ENCODE results near the gene B3GNT5. TPM values are rescaled to one million over a fixed set of nuclear protein-coding genes. Genes with fewer than 3 reads are reported as not detected.

The B3GNT5 gene
- total and polyA plus RNA-seq, 2 donors (not counting 1 experiment from before 2014, with no cell fraction given) = 0.07 to 0.37 TPM

- Mint-ChIP-seq H3K4me3 (no peak overlapping the region), H3K4me1 (no peaks in the 10 kb centered on the region), H3K9me3 (ENCODE audit: insufficient read depth) (no peaks in the 10 kb centered on the region), H3K27ac (no peak overlapping the region), H3K27me3 (peaks cover 13% of the 10 kb centered on the region)
- Histone ChIP-seq H2AFZ (ENCODE audit: insufficient read depth, low read depth, low read length, poor library complexity, severe bottlenecking) (no peak overlapping the region), H3K79me2 (ENCODE audit: control insufficient read depth, insufficient read depth, low read length) (no peaks in the 10 kb centered on the region), H3K27ac (ENCODE audit: low read length in 2 of 2) (no peak overlapping the region), H3K9me3 (ENCODE audit: control extremely low read depth in 1 of 3, control insufficient read depth in 2 of 3, insufficient read depth in 1 of 3, low read length in 2 of 3) (no peaks in the 10 kb centered on the region), H3K27me3 (replicated peaks in 1 of 4; ENCODE audit: control extremely low read depth in 1 of 4, control insufficient read depth in 3 of 4, insufficient read depth in 4 of 4, low read length in 3 of 4) (no peaks in the 10 kb centered on the region), H3K4me1 (ENCODE audit: control insufficient read depth in 2 of 2, insufficient read depth in 2 of 2, low read length in 2 of 2) (no peaks in the 10 kb centered on the region), H3K4me3 (ENCODE audit: control extremely low read depth in 1 of 5, extremely low read depth in 1 of 5, insufficient read depth in 1 of 5, low read depth in 2 of 5, low read length in 4 of 5) (no peak overlapping the region), H3K9ac (ENCODE audit: low read length) (no peak overlapping the region), H4K20me1 (ENCODE audit: control insufficient read depth, insufficient read depth, low read length, poor library complexity, severe bottlenecking) (no peaks in the 10 kb centered on the region), H3K4me2 (replicated peaks; ENCODE audit: low read depth, low read length, poor library complexity, severe bottlenecking) (no peak overlapping the region), H3K36me3 (replicated peaks in 1 of 2; ENCODE audit: control extremely low read depth in 1 of 2, control insufficient read depth in 1 of 2, extremely low read depth in 1 of 2, insufficient read depth in 2 of 2, low read length in 1 of 2) (no peaks in the 10 kb centered on the region)
- TF ChIP-seq CTCF (IDR thresholded peaks at IDR 0.05) (no peak), EZH2 (IDR thresholded peaks at IDR 0.05; ENCODE audit: borderline replicate concordance, insufficient read depth, low read depth, low read length, poor library complexity, severe bottlenecking) (no peak)
- DNase-seq = no peak
- intact Hi-C loops (cut with micrococcal nuclease) = no loop called here
- WGBS (ENCODE audit: insufficient coverage) = no CpG with 5 or more reads among the region's 3 CpGs
- POLR2A ChIA-PET = no interaction called here
- CTCF ChIA-PET = interaction anchor here (0.8 to 1.2 kb wide), 2 partner anchors 10 kb away, joined by 3 read pairs; no protein-coding TSS in a partner anchor
- ATAC-seq (ENCODE audit: low read depth) = no peak
These were observed 19.1 kb downstream of the B3GNT5 start for GRCh38 chr3:183272142-183272541.

- no peak overlapping the region for H3K27ac ChIP-seq (ENCODE audit: low read length in 2 of 2)
- H3K9me3 ChIP-seq (ENCODE audit: control extremely low read depth in 1 of 3, control insufficient read depth in 2 of 3, insufficient read depth in 1 of 3, low read length in 2 of 3) = no peaks in the 10 kb centered on the region
- ATAC-seq (ENCODE audit: low read depth) = no peak
- no peak for TF ChIP-seq CTCF (IDR thresholded peaks at IDR 0.05)
- no peak for TF ChIP-seq EZH2 (IDR thresholded peaks at IDR 0.05; ENCODE audit: borderline replicate concordance, insufficient read depth, low read depth, low read length, poor library complexity, severe bottlenecking)
- no peak for DNase-seq
- H3K36me3 ChIP-seq (replicated peaks in 1 of 2; ENCODE audit: control extremely low read depth in 1 of 2, control insufficient read depth in 1 of 2, extremely low read depth in 1 of 2, insufficient read depth in 2 of 2, low read length in 1 of 2) = no peaks in the 10 kb centered on the region
- CTCF ChIA-PET = interaction anchor here (0.8 kb wide), 1 partner anchor 10 kb away, joined by 3 read pairs; no protein-coding TSS in a partner anchor
- no peak overlapping the region for H3K9ac ChIP-seq (ENCODE audit: low read length)
- no peaks in the 10 kb centered on the region for H3K9me3 Mint-ChIP-seq (ENCODE audit: insufficient read depth)
- peaks cover 11% of the 10 kb centered on the region for H3K27me3 Mint-ChIP-seq
- no peak overlapping the region for H3K27ac Mint-ChIP-seq
- H2AFZ ChIP-seq (ENCODE audit: insufficient read depth, low read depth, low read length, poor library complexity, severe bottlenecking) = no peak overlapping the region
- intact Hi-C loops (cut with micrococcal nuclease) = no loop called here
- H3K4me2 ChIP-seq (replicated peaks; ENCODE audit: low read depth, low read length, poor library complexity, severe bottlenecking) = no peak overlapping the region
- H3K4me1 ChIP-seq (ENCODE audit: control insufficient read depth in 2 of 2, insufficient read depth in 2 of 2, low read length in 2 of 2) = no peaks in the 10 kb centered on the region
- no peaks in the 10 kb centered on the region for H3K4me1 Mint-ChIP-seq
- no peak overlapping the region for H3K4me3 ChIP-seq (ENCODE audit: control extremely low read depth in 1 of 5, extremely low read depth in 1 of 5, insufficient read depth in 1 of 5, low read depth in 2 of 5, low read length in 4 of 5)
- no peak overlapping the region for H3K4me3 Mint-ChIP-seq
- no peaks in the 10 kb centered on the region for H3K27me3 ChIP-seq (replicated peaks in 1 of 4; ENCODE audit: control extremely low read depth in 1 of 4, control insufficient read depth in 3 of 4, insufficient read depth in 4 of 4, low read length in 3 of 4)
- H4K20me1 ChIP-seq (ENCODE audit: control insufficient read depth, insufficient read depth, low read length, poor library complexity, severe bottlenecking) = no peaks in the 10 kb centered on the region
- no peaks in the 10 kb centered on the region for H3K79me2 ChIP-seq (ENCODE audit: control insufficient read depth, insufficient read depth, low read length)
- POLR2A ChIA-PET = no interaction called here
These were observed 19.7 kb downstream of the B3GNT5 start for GRCh38 chr3:183272791-183273190.

All from B cell (primary cell).